Measurements from ENCODE around the gene PROM1.

GRCh38 chr4:16092682-16093319, 9.0 kb upstream of the PROM1 start:
- TF ChIP-seq CTCF (IDR thresholded peaks at IDR 0.05), result no peak
- TF ChIP-seq POLR2A (IDR thresholded peaks at IDR 0.05), result no peak
